Stimulated activated CD8-positive, alpha-beta memory T cell treated with anti-CD3 and anti-CD28 coated beads, Interleukin-15, amount 100 ng/mL, for 48 hours (primary cell): ENCODE results near the gene PRR5L.

Experiments
- DNase-seq, 2 donors: peaks; one replicate each; pipeline ENCODE4 v3.0.0-alpha.2; 2020; ENCODE audit warnings: low read depth in 2 of 2

The PRR5L gene

DNA sequence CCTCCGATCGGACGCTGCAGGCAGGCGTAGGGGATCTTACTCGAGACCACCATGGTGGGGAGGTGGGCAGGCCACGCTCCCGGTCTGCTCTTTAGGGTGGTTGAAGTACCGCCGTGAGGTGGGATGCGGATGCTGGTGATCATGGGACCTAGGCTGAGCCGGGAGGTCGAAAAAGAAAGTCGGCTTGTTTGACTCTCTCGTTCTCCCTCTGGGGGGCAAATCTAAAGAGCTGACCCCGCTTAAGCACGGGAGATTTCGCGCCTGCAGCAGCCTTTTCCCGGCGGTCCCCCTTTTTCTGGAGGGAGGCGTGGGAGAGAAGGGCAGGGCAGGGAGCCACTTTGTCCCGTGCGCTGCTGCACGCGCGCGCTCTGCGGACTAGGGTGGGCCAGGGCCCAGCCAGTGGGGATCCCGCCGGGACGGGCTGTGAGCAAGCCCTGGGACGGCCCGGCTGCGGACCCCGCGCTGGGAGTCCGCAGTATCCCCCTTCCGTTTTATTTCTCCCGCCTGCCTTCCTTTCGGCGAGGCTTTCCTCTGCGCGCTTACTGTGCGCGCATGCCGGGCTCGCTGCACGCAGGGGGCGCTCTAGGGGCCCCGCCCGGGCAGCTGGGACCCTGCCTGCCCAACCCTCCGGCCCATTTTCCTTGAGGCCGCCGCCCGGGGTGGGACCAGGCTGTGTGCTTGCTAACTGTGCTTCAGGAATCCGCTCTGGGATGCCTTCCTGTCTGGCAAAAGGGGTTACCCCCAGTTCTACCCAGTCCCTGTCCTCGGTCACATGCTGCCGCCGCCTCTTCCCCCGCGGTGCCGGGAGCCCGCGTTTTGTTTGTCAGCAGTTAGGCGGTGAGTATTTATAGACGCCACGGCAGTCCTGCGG, 81.0 kb downstream of the PRR5L start:
- no peak for DNase-seq

DNA sequence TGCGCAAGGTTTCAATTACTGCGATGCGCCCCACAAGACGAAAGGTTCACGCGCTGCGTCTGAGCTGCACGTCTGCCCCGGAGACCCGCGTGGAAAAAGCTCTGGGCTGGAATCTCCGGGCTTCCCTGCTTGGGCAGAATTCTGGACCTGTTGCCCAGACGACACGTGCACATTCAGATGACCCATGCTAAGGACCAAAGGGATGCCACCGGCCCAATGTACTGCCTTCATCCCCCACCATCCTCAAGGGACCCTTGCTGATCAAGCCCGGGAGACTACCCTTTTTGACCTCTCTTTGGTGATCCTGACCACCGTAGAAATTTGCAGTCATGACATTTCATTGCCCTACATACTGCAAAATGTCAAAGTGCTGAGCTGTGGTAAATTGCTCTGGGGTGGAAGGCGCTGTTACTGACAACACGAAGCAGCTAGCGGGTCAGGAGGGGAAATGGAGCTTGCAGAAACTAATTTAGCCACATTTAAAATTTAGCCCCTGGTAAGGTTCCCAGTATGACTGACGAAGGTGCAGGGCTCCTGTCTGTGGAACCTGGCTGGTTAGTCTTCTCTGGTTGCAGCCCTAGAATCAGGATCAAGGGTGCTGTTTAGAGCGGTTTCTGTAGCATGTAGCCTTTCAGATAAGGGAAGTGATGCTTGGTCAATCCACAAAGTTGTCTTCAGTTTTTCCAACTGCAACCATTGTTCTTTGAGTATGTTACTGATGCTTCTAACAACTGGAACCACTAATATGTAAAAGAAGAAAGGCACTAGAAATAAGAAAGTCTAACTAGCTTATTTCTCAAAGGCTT, 81.9 kb downstream of the PRR5L start:
- DNase-seq = no peak

DNA sequence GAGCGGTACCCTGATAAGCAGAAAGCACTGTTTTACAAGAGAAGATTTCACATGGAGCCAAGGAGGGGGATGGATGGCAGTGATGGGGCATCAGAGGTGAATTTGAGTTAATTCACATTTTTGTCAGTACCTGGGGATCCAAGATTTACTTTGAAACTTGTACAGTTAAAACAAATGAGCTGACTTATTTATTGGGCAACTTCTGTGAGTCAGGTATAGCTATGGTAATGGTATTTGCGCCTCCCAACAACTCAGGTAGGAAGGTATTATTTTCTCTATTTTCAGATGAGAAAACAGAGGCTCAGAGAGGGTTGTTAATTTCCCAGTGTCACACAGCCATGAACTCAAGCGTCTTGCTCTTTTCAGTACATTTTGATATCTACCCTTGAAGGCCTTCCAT, 83.6 kb downstream of the PRR5L start:
- DNase-seq = no peak

DNA sequence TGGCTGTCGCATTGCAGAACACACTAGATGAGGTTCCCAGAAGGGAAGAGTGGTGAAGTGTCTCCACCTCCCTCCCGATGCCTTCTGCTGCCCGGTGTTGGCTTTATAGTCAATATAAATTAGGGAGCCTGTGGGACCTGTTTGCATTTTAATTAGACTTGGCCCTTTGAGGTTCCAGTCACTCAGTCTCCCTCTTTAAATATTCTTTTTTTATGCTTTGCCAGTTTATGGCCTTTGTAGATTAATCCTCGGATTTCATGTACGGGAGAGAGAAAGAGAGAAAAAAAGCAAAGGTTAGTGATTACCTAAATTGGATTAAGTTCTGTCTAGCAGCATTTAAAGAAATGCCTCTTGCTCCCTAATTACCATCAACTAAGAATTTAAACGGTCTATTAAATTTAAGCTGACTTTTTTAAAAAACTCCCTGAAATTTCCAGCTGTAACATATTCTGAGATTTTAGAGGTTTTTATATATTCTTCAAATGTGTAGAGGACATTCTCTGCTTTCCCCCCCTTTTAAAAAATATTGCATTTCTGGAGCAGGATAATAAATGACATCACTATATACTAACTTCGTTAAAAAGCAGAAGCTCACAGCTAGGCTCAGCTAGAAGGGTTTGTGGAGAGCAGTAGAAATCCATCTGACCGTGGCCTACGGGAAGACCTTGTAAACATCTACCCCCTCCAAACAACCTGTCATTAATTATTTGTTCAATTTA, 84.4 kb downstream of the PRR5L start:
- DNase-seq = no peak

DNA sequence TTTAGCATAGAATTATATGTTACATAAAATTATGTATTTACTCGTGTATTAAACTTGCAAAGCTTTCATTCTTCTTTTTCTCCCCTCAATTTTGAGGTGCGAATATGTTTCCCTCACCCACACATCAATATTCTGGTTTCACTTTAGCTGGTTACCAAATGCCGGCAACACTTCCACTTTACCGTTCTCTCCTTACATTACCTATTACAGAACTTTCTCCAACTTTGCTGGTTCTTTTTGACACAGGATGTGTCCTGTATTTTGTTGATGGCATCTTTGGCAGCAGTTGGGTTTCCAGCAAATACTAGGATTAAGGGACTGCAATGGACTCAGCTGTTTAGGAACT, 84.9 kb downstream of the PRR5L start:
- no peak for DNase-seq

DNA sequence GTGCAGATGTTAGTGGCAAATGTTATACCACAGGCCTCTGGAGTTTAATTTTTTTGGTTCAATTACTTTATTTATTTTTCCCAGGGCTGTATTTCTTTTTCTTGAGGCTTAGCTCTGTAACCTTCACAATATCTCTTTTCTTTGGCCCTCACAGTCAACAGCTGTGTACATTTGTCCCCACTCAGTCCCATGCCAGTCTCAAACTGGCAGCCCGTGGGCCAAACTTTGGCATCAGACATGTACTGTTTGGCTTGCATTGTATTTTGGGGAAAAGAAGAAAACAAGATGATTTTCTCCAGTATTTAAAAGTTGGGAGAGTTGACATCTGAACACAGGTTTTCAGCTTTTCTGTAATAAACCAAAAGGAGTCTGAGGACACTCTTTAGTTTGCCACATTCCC, 87.1 kb downstream of the PRR5L start:
- DNase-seq = no peak

DNA sequence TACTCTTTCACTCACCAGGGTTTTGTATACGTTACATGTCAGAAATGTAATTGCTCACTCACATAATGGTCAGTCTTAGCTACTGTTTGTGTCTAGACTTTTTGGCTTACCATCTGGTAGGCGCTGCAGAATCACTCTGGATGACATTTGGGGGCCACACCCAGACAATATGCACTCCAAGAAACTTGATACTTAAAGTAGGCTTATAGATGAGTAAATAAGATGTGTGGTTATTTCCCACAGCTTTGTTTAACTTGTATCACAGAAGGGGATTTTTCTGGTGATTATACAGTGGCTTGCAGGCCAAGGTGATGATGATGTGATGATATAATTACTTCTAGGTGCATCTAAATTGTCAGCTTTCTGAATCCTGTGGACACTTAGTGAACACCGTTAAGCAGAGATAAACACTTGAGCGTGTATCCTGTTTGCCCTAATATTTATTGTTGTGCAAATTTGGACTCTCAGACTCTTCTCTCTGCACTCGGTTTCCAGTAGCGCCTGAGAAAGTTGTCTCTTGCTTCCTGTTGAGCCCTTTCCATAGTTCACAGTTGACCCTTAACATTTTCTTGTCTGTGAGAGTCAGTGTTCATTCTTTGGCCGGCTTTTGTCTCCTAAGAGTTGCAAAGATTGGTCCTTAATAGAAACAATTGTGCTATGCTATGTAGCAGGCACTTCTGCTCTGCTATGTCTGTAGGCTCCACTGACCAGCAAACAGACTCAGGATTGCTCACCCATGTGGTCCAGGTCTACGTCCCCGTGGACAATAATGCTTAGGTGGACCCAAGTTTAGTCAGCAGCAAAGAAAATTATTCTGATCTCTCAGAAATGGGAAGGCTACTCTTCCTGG, 89.3 kb downstream of the PRR5L start:
- no peak for DNase-seq

DNA sequence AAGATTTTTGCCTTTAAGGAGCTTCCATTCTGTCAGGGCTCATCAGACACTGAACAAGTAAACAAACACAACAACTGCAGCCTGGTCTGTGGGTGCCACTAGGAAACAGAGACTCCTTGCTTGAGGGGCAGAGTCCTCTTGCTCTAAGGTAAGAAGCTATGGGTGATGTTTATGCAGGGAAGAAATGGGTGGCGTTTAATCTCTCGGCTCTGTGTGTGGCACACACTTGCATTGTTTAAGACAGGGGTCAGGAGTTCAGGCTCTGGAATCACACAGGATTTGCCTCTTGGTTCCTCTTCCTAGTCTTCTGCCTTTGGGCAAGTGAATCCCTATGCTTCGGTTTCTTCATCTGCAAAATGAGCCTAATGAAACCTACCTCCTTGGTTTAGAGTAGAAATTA, 90.3 kb downstream of the PRR5L start:
- DNase-seq = no peak

DNA sequence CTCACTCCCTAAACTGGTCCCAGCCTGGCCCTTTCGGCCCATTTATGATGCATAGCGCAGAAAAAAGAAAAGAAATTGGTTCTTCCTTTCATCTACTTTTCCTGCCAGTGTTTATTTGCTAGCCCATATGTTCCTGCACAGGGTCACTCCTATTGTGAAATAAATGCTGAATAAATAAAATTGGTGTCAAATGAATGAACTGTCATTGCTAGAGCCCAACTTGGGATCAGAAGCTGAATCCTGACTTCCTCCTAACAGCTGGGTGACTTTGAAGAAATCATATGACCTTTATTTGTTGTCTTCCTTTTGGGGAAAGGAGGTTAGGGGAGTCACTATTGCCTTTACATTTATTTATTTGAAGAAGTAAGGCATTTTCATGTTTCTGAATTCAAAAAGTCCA, 92.0 kb downstream of the PRR5L start:
- DNase-seq = no peak

DNA sequence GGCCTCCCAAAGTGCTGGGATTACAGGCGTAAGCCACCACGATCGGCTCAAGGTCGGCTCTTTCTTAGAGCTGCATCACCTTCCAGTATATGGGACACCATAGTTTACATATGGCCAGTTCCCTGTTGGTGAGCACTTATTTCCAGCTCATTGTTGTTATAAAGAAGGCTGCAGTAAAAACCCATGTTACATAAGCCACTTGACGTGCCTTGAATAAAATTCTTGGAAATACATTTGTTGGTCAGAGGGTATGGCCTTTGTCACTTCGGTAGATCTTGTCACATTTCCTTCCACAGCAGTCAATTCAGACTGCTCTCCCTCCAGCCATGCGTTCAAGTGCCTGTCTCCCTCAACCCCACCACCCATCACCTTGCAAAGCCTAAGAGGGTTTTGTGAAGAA, 92.9 kb downstream of the PRR5L start:
- DNase-seq = no peak

DNA sequence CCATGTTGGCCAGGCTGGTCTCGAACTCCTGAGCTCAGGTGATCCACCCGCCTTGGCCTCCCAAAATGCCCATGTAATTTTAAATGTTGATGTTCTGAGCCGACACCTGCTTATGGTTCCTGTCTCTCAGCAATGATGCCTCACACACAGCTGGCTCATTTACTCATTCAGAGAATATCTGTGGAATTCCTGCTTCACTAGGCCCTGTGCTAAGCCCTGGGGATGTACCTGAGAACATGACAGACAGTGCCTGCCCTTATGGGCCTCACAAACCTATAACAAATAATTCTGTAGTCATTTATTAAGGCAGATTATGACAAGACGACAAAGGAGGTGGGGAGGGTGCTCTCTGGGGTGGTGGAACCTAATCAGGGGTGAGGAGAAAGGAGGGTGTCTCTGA, 93.7 kb downstream of the PRR5L start:
- DNase-seq = no peak

DNA sequence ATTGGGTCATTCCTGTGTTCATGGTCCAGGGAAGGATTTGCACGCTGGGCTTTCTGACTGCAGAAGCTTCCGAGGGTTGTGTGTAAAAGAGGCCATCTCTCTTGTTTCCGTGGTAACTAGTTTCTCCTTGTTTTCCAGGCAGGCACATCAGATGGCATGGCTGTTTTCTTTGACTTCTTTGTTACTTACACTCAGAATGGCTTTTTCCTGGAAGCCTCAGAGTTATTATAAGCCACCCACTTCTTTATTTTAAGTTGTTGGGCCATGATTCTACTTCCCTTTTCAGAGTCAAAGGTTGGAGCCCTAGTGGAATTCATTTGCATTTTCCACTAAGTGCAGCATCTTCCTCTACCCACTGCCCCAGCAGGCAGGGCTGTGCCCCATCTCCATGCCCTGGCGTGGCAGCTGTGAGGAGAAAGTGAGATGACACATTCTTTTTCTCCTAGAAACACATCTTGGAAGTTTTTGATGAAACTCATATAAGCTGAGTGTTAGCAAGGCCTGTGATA, 94.9 kb downstream of the PRR5L start:
- no peak for DNase-seq

DNA sequence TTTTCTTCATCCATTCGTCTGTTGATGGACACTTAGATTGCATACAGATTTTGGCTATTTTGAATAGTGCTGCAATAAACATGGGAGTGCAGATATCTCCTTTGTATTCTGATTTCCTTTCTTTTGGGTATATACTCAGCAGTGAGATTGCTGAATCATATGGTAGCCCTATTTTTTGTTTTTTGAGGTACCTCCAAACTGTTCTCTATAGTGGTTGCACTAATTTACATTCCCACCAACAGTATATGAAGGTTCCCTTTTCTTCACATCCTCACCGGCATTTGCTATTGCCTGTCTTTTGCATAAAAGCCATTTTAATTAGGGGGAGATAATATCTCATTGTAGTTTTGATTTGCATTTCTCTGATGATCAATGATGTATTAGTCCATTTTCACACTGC, 96.1 kb downstream of the PRR5L start:
- DNase-seq = no peak

DNA sequence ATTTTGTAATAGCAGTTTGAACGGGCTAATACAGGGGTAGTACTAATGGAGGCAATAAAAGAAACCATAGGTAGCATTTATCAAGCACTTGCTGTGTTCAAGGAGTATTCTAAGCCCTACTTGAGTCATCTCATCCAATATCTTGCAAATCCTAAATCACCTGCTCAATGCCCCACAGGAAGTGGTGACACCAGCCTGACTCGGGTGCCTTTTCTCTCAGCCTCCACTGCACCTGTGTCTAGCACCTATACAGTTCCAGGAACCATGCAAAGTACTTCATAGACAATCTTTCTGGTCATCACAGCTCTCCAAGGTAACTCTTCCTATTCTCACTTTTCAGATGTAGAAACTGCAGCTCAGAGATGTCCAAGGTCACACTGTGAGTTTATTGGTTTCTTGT, 98.0 kb downstream of the PRR5L start:
- DNase-seq = no peak

DNA sequence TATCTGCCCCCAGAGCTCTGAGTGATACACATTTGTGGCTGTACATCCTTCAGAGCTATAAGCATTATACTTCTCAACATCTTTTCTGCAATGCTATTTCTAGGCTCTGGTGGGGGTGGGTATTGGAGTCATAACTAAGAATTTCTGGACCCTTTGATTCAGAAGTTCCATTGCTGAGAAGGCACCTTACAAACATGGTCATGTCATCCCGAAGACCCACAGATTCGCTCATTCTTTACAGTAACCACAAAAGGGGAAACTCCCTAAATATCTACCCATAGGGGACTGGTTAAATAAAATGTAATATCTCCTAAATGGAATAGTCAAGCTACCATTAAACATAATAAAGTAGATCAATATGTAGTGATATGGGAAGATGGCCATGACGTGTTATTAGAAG, 98.8 kb downstream of the PRR5L start:
- no peak for DNase-seq

DNA sequence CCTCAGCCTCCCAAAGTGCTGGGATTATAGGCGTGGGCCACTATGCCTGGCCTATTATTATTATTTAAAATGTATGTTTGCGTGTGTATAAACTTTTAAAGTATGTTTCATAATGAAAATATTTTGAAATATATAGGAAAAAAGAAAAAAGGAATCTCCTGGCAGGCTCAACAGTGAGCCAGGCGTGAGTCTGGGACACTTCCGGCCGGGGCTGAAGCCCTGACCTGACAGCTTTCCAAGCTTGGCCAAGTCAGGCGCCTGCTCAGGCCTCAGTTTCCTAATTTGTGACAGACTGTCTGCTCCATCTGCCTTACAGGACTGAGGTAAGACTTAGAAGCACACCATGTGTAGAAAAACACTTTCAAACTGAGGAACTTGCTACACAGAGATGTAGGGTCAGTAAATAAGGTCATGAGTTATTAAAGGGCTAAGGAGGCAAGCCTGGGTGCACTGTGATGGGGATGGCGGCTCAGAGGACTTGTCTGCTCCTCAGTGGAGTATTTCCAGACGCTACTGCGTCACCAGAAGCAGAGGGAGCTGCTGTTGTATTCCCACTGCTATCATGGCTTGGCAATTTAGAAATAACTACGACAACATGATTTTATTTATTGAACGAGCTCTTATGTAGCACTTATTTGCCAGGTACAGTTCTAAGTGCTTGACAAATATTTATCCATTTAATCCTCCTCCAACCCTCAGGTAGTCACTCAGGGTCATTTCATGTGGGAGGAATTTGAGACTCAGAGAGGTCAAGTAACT, 100.1 kb downstream of the PRR5L start:
- DNase-seq = no peak

DNA sequence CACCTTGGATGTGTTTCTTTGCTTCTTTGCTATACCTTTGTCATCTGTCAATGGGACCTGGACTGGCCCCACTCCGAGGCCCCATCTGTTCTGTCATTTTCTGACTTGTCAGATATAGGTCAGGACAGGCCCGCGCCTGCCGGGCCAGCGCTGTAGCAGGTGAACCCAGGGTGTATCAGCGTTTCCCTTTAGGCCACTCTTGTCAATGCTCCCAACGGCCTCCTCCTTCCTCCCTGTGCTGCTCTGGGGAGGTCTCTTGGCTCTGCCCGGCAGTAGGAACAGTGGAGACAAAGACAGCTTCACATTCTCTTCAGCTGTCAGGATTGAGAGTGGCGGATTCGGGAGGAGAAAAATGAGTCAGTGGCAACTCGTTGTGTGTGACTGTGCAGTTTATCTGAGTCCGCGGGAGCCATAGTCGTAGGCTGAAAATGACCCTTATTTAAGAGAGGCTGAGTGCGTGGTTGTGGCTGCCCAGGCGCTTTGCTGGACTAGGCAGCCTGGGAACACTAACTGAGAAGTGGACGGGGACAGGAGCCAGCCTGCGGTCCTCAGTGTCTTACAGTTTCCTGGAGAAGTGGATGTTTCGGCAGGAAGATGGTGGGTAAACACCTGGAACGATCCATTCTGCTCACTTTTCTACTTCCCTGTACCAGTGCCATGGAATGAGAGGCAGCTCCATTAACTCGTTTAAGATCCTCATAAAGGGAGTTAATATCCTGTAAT, 102.3 kb downstream of the PRR5L start:
- DNase-seq = no peak

DNA sequence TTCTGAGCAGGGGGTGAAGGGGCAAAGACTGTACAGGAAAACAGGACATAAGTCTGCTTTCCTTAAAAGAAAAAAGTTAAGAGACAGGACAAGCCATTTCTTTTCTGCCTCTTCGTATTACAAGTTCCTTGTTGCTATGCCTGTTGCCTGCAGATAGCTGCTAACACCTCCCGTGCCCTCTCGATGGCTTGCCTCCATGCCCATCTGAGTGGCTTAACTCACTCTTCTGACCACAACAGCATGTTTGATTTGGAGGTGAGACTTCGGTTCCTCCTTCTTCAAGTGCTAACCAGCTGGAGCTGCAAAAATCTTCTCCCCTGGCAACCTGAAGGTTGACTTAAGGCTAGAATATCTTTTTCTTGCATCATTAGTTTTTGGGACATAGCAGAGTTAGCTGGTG, 103.1 kb downstream of the PRR5L start:
- no peak for DNase-seq

DNA sequence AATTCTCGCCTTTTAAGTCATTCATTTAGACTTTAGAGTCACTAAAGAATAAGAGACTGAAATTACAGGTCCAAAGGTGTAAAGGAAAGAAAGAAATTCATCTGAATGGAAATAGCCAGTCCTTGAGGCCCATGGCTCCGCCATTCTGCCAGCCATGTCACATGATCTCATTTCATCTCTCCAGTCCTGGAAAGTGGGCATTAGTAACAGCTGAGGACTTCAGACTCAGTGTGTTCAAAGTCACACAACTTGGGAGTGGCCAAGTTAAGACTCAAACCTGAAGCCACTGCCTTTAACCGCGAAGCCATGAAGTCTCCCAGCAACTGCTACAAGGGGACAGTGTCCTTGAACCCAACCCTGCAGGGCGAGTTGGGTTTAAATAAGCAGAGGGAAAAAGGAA, 103.7 kb downstream of the PRR5L start:
- DNase-seq = no peak
